Liver (tissue), 9 donors: ENCODE results near the gene TRAK2. TPM values are rescaled to one million over a fixed set of nuclear protein-coding genes. Genes with fewer than 3 reads are reported as not detected.

Experiments
- DNase-seq: peaks from one replicate; pipeline ENCODE4 v3.0.0-alpha.2; 2017; ENCODE audit warnings: low spot score
- H3K27ac ChIP-seq, 2 donors: one replicate each; pipeline ENCODE4 v1.7.0; 2013; ENCODE audit warnings: inconsistent platforms in 2 of 2, low read length in 2 of 2, control low read depth in 1 of 2, low read depth in 1 of 2, mild to moderate bottlenecking in 1 of 2
- H3K27me3 ChIP-seq, 4 donors: one replicate each; pipeline versions ENCODE4 v1.6.1 to v1.7.0; 2013; ENCODE audit warnings: low read length in 3 of 4, inconsistent platforms in 1 of 4, mild to moderate bottlenecking in 1 of 4, moderate library complexity in 1 of 4; ENCODE audit not compliant: control insufficient read depth in 4 of 4, insufficient read depth in 4 of 4
- H3K36me3 ChIP-seq, 4 donors: one replicate each; pipeline versions ENCODE4 v1.6.1 to v1.7.0; 2013; ENCODE audit warnings: low read length in 3 of 4, mild to moderate bottlenecking in 3 of 4, low read depth in 1 of 4, moderate library complexity in 1 of 4; ENCODE audit not compliant: control insufficient read depth in 4 of 4, insufficient read depth in 3 of 4
- H3K4me1 ChIP-seq, 4 donors: one replicate each; pipeline versions ENCODE4 v1.6.1 to v1.7.0; 2013; ENCODE audit warnings: low read length in 3 of 4, mild to moderate bottlenecking in 3 of 4, moderate library complexity in 1 of 4; ENCODE audit not compliant: control insufficient read depth in 4 of 4, insufficient read depth in 4 of 4
- H3K4me3 ChIP-seq, 3 donors: one replicate each; pipeline versions ENCODE4 v1.6.1 to v1.7.0; 2013; ENCODE audit warnings: low read length in 3 of 3, control low read depth in 1 of 3, low read depth in 1 of 3, mild to moderate bottlenecking in 1 of 3
- H3K9ac ChIP-seq, 2 donors: one replicate each; pipeline ENCODE4 v1.7.0; 2013; ENCODE audit warnings: low read length in 2 of 2, mild to moderate bottlenecking in 2 of 2, moderate library complexity in 2 of 2, control low read depth in 1 of 2, low read depth in 1 of 2
- H3K9me3 ChIP-seq, 4 donors: one replicate each; pipeline versions ENCODE4 v1.6.1 to v1.7.0; 2013; ENCODE audit warnings: low read length in 3 of 4; ENCODE audit not compliant: control insufficient read depth in 4 of 4
- FOXA1 ChIP-seq: IDR thresholded peaks from 2 replicates; pipeline ENCODE4 v1.6.1; 2016; ENCODE audit warnings: antibody characterized with exemption
- FOXA2 ChIP-seq: IDR thresholded peaks from 2 replicates; pipeline ENCODE4 v1.6.1; 2016; ENCODE audit warnings: antibody characterized with exemption
- GABPA ChIP-seq, 2 donors: IDR thresholded peaks in 1 of 2; conservative IDR thresholded peaks in 1 of 2; 2 replicates each; pipeline ENCODE4 v1.6.1; 2016; ENCODE audit warnings: antibody characterized with exemption in 2 of 2, mild to moderate bottlenecking in 1 of 2, moderate library complexity in 1 of 2
- HNF4A ChIP-seq, 2 donors: conservative IDR thresholded peaks; 2 replicates each; pipeline ENCODE4 v1.6.1; 2016; ENCODE audit warnings: antibody characterized with exemption in 2 of 2, mild to moderate bottlenecking in 2 of 2
- HNF4G ChIP-seq: IDR thresholded peaks from 2 replicates; pipeline ENCODE4 v1.6.1; 2016; ENCODE audit warnings: antibody characterized with exemption
- JUND ChIP-seq, 2 donors: IDR thresholded peaks; 2 replicates each; pipeline ENCODE4 v1.6.1; 2016; ENCODE audit warnings: antibody characterized with exemption in 2 of 2
- MAX ChIP-seq: IDR thresholded peaks from 2 replicates; pipeline ENCODE4 v1.6.1; 2016; ENCODE audit warnings: antibody characterized with exemption
- RAD21 ChIP-seq, 2 donors: IDR thresholded peaks; 2 replicates each; pipeline ENCODE4 v1.6.1; 2016; ENCODE audit warnings: antibody characterized with exemption in 2 of 2, mild to moderate bottlenecking in 2 of 2
- REST ChIP-seq: IDR thresholded peaks from 2 replicates; pipeline ENCODE4 v1.6.1; 2016; ENCODE audit warnings: antibody characterized with exemption, mild to moderate bottlenecking
- RXRA ChIP-seq, 2 donors: IDR thresholded peaks; 2 replicates each; pipeline ENCODE4 v1.6.1; 2017 to 2018; ENCODE audit warnings: antibody characterized with exemption in 2 of 2, mild to moderate bottlenecking in 1 of 2
- TAF1 ChIP-seq: conservative IDR thresholded peaks from 2 replicates; pipeline ENCODE4 v1.6.1; 2016; ENCODE audit warnings: antibody characterized with exemption, mild to moderate bottlenecking
- YY1 ChIP-seq: IDR thresholded peaks from 2 replicates; pipeline ENCODE4 v1.6.1; 2016; ENCODE audit warnings: antibody characterized with exemption, mild to moderate bottlenecking
- ZBTB33 ChIP-seq: IDR thresholded peaks from 2 replicates; pipeline ENCODE4 v1.6.1; 2016; ENCODE audit warnings: antibody characterized with exemption
- WGBS: extraction: QIAGEN DNeasy Blood & Tissue Kit; methylation state at CpG from one replicate; pipeline ENCODE4 v1.1.7; 2013; 5-methylcytosine and 5-hydroxymethylcytosine counted together
- polyA plus RNA-seq, 2 donors: library from polyadenylated mRNA; stranded (reverse) in 1 of 2; unstranded in 1 of 2; fragments of 200-250 nt in 1 of 2; fragments of >200 nt in 1 of 2; fragmentation: Nextera tagmentation in 1 of 2; extraction: Ambion mirVana in 1 of 2; gene quantifications; one replicate each; pipeline versions ENCODE4 v1.2.1 to v1.2.3, GENCODE V29; 2013 to 2015
- total RNA-seq, 2 donors: library from RNA; depleted of rRNA; stranded (reverse); fragments of >200 nt; gene quantifications; one replicate each; pipeline ENCODE4 v1.2.3, GENCODE V29; 2014
- donor health status: healthy.
- donor health status: healthy.
- donor health status: healthy.
- donor health status: healthy.
- donor health status: healthy.

The TRAK2 gene
- total and polyA plus RNA-seq, 4 donors: 6.1 to 207 (median 12.4) TPM

- no peak for TF ChIP-seq GABPA (IDR thresholded peaks at IDR 0.05 in 1 of 2, conservative IDR thresholded peaks at IDR 0.05 in 1 of 2)
- no peak for TF ChIP-seq FOXA2
- TF ChIP-seq HNF4A (conservative IDR thresholded peaks at IDR 0.05): no peak
- no peak for TF ChIP-seq MAX
- no peak for TF ChIP-seq YY1
- no peak for TF ChIP-seq HNF4G
- no peak for TF ChIP-seq FOXA1
- TF ChIP-seq REST: no peak
- no peak for TF ChIP-seq RAD21 (IDR thresholded peaks at IDR 0.05)
- TF ChIP-seq JUND (IDR thresholded peaks at IDR 0.05): no peak
- no peak for DNase-seq
- no peak overlapping the region for H3K9ac ChIP-seq
- H3K4me3 ChIP-seq: no peak overlapping the region
- H3K27ac ChIP-seq: no peak overlapping the region
- H3K27me3 ChIP-seq: no peaks in the 10 kb centered on the region
- 93% methylated on average over 1 of the region's 1 CpG for WGBS
- no peaks in the 10 kb centered on the region for H3K36me3 ChIP-seq
- H3K9me3 ChIP-seq: no peaks in the 10 kb centered on the region
- H3K4me1 ChIP-seq: no peaks in the 10 kb centered on the region
Measured at GRCh38 chr2:201353116-201353515, 98.1 kb downstream of the TRAK2 start.

DNA sequence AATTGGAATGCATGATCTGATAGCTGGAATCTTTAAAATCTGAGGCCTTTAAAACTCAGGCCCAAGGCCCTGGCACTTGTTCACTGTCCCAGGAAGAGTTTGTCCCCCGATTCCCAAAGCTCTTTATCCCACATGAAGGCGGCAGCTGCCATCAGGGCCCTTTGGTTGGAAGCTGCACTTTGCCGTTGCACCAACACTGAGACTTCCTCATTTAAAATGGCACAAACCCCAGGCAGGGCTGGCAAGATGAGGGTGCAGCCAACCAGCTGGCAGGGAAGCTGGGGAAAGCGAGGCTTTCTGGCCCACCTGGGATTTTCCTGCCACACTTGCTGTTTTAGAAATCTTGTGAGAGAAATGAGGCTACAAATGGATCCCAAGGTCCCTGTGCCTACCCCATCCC lies 100.4 kb downstream of the TRAK2 start:
- Histone ChIP-seq H3K4me1 (no peaks in the 10 kb centered on the region), H3K4me3 (no peak overlapping the region), H3K27ac (no peak overlapping the region), H3K36me3 (no peaks in the 10 kb centered on the region), H3K9ac (no peak overlapping the region), H3K9me3 (no peaks in the 10 kb centered on the region), H3K27me3 (no peaks in the 10 kb centered on the region)
- TF ChIP-seq TAF1 (no peak), REST (no peak), RXRA (IDR thresholded peaks at IDR 0.05) (no peak), ZBTB33 (no peak)
- no peak for DNase-seq
- 97% methylated on average over 4 of the region's 4 CpGs for WGBS
